Erythroblast (primary cell): Measurements from ENCODE around the gene SHLD1.

ENCODE experiments used
- GATA1 ChIP-seq: IDR thresholded peaks from 2 replicates; pipeline ENCODE4 v1.6.1; 2011; ENCODE audit warnings: low read depth, mild to moderate bottlenecking, control low read depth, low read length, moderate library complexity
- POLR2A ChIP-seq: IDR thresholded peaks from 2 replicates; pipeline ENCODE4 v1.6.1; 2011; ENCODE audit warnings: mild to moderate bottlenecking, low read length

- TF ChIP-seq POLR2A (no peak), GATA1 (no peak)
Measured at GRCh38 chr20:5862703-5863039, 112.5 kb downstream of the SHLD1 start.
